Panc1 (cell line): ENCODE results near the gene SND1. TPM values are rescaled to one million over a fixed set of nuclear protein-coding genes. Genes with fewer than 3 reads are reported as not detected.

Experiments
- ATAC-seq: fragments of 200-7000 bp; cut with Tn5 transposase; 2 replicates; pipeline ENCODE4 v1.9.1; 2020; ENCODE audit warnings: mild to moderate bottlenecking, moderate library complexity
- BruUV-seq: library from RNA; stranded (reverse); fragments of 400-500 nt; replicated peaks from 2 replicates; lab custom pipeline; 2021; lab: Mats Ljungman, UMichigan
- CTCF ChIA-PET: fragments of 300-600 bp; sonication (Branson Sonifier 250); formaldehyde crosslinking; loops from one replicate; lab custom pipeline; 2022; ENCODE audit warnings: antibody characterized with exemption; lab: Charles Lee
- POLR2A ChIA-PET: fragments of 300-600 bp; sonication (Branson Sonifier 250); formaldehyde crosslinking; loops from one replicate; lab custom pipeline; 2022; ENCODE audit warnings: antibody characterized with exemption; lab: Charles Lee
- DNase-seq: peaks from one replicate; pipeline ENCODE4 v3.0.0-alpha.2; 2010; ENCODE audit warnings: low read depth, low spot score
- H3K27ac ChIP-seq: 2 replicates; pipeline ENCODE4 v1.5.1; 2011; ENCODE audit warnings: mild to moderate bottlenecking, low read length, inconsistent platforms
- H3K27me3 ChIP-seq: fragments of 200-500 bp; sonication (Bioruptor generic); 2 replicates; pipeline ENCODE4 v1.6.0; 2014; ENCODE audit warnings: low read length, inconsistent platforms; ENCODE audit not compliant: control insufficient read depth, insufficient read depth
- H3K36me3 ChIP-seq: fragments of 200-500 bp; sonication (Bioruptor generic); 2 replicates; pipeline ENCODE4 v1.5.1; 2014; ENCODE audit warnings: inconsistent platforms, mild to moderate bottlenecking, low read length, moderate library complexity; ENCODE audit not compliant: control insufficient read depth, insufficient read depth
- H3K4me1 ChIP-seq: 2 replicates; pipeline ENCODE4 v1.5.1; 2011; ENCODE audit warnings: inconsistent platforms, mild to moderate bottlenecking, low read length, moderate library complexity; ENCODE audit not compliant: control insufficient read depth, insufficient read depth
- H3K4me3 ChIP-seq, 2 experiments: 2 replicates each; pipeline ENCODE4 v1.5.1; 2011 to 2012; ENCODE audit warnings: low read depth in 2 of 2, low read length in 2 of 2, mild to moderate bottlenecking in 2 of 2, inconsistent platforms in 1 of 2, moderate library complexity in 1 of 2
- H3K9me3 ChIP-seq: fragments of 200-500 bp; sonication (Bioruptor generic); 2 replicates; pipeline ENCODE4 v1.5.1; 2014; ENCODE audit warnings: low read depth, mild to moderate bottlenecking, inconsistent platforms, low read length, moderate library complexity; ENCODE audit not compliant: control insufficient read depth, insufficient read depth
- POLR2AphosphoS5 ChIP-seq: IDR thresholded peaks from 2 replicates; pipeline ENCODE4 v1.6.1; 2012; ENCODE audit warnings: mild to moderate bottlenecking, low read depth, low read length, moderate library complexity
- REST ChIP-seq, 2 experiments: IDR thresholded peaks; 2 replicates each; pipeline ENCODE4 v1.6.1; 2011 to 2012; ENCODE audit warnings: low read depth in 2 of 2, control low read depth in 1 of 2, low read length in 1 of 2, mild to moderate bottlenecking in 1 of 2, moderate library complexity in 1 of 2; ENCODE audit not compliant: insufficient read depth in 1 of 2
- SIN3A ChIP-seq: IDR thresholded peaks from 2 replicates; pipeline ENCODE4 v1.6.1; 2012; ENCODE audit warnings: low read depth, mild to moderate bottlenecking, low read length, moderate library complexity, borderline replicate concordance; ENCODE audit not compliant: insufficient read depth
- TCF7L2 ChIP-seq: IDR thresholded peaks from 2 replicates; pipeline ENCODE4 v1.6.1; 2011; ENCODE audit warnings: mild to moderate bottlenecking, low read depth, low read length, inconsistent platforms
- in situ Hi-C: cut with HindIII; loops from 2 replicates; pipeline ENCODE4 v1.10.0; 2016; ENCODE audit warnings: low sequenced_read_pairs, low pct_unique_long_range_greater_than_20kb
- intact Hi-C: fragments of 100-400 bp; cut with micrococcal nuclease; formaldehyde crosslinking; loops from one replicate; pipeline ENCODE4 v1.10.0; 2022; ENCODE audit not compliant: unreplicated experiment
- total RNA-seq: library from RNA; stranded (reverse); gene quantifications from one replicate; pipeline ENCODE4 v1.2.1, GENCODE V29; 2021; ENCODE audit not compliant: unreplicated experiment
- TF ChIP-seq, protein P1 (sequence below): fragments of 450-650 bp; IDR thresholded peaks from 2 replicates; pipeline ENCODE4 v1.5.1; 2017; ENCODE audit warnings: mild to moderate bottlenecking

SND1 gene
- total RNA-seq, 1 experiment from 2014 or later = 176 TPM

DNA sequence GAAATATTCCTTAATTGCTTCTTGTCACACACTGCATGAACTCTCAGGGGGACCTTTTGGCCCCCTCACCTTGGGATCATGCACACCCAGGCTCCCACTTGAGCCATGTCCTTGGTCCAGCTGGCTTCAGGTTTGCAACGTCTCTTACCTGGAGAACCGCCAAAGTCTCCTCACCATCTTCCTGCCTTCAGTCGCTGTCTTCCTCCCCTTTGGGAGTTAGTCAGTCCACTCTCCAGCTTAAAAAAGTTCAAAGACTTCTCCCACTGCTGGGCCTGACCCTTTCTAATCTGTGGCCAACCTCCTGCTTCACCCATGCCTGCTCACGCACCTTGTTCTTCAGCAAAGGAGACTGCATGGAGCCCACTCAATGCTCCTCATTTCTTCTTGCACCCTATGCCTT, 461.8 kb downstream of the SND1 start:
- ATAC-seq (no peak), DNase-seq (no peak)
- ChIA-PET POLR2A (no interaction called here), CTCF (no interaction called here)
- TF ChIP-seq TCF7L2 = no peak
- no peak for TF ChIP-seq POLR2AphosphoS5
- TF ChIP-seq SIN3A = no peak
- TF ChIP-seq, protein P1, sequence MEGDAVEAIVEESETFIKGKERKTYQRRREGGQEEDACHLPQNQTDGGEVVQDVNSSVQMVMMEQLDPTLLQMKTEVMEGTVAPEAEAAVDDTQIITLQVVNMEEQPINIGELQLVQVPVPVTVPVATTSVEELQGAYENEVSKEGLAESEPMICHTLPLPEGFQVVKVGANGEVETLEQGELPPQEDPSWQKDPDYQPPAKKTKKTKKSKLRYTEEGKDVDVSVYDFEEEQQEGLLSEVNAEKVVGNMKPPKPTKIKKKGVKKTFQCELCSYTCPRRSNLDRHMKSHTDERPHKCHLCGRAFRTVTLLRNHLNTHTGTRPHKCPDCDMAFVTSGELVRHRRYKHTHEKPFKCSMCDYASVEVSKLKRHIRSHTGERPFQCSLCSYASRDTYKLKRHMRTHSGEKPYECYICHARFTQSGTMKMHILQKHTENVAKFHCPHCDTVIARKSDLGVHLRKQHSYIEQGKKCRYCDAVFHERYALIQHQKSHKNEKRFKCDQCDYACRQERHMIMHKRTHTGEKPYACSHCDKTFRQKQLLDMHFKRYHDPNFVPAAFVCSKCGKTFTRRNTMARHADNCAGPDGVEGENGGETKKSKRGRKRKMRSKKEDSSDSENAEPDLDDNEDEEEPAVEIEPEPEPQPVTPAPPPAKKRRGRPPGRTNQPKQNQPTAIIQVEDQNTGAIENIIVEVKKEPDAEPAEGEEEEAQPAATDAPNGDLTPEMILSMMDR = no peak
- TF ChIP-seq REST (IDR thresholded peaks at IDR 0.05; ENCODE audit: insufficient read depth in 1 of 2, low read depth in 2 of 2, low read length in 1 of 2) = no peak
- Histone ChIP-seq H3K4me1 (no peaks in the 10 kb centered on the region; the same call in 1 of the 2 replicates), H3K9me3 (no peaks in the 10 kb centered on the region), H3K27ac (no peak overlapping the region), H3K36me3 (no peaks in the 10 kb centered on the region), H3K4me3 (no peak overlapping the region), H3K27me3 (peaks cover 2% of the 10 kb centered on the region; the same call in 1 of the 2 replicates)
- intact Hi-C loops (no loop called here), in situ Hi-C loops (no loop called here)
- no TSS peak for BruUV-seq

DNA sequence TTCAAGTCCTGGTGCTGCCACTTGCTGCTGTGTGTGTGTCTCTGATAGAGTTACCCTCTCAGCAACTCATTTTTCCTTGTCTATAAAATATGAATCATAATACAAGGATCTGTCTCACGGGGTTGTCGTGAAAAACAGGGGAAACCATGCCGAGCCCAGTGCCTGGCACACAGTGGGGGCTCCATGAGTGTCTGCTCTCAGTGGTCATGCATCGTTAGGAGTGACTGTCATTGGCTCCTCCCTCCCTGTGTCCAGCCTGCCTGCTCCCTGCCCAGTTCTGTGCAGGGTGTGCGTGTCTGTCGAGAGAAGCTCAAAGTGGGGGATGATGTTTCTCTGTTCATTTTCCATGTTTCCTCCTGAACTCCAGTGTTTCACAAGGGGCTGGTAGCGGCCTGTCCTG, 462.8 kb downstream of the SND1 start:
- no peak overlapping the region for H3K4me3 ChIP-seq
- TF ChIP-seq TCF7L2 = no peak
- no peak for TF ChIP-seq POLR2AphosphoS5
- TF ChIP-seq, protein P1 = no peak
- no peak for TF ChIP-seq REST (IDR thresholded peaks at IDR 0.05; ENCODE audit: insufficient read depth in 1 of 2, low read depth in 2 of 2, low read length in 1 of 2)
- no peaks in the 10 kb centered on the region; the same call in 1 of the 2 replicates for H3K4me1 ChIP-seq
- in situ Hi-C loops = no loop called here
- DNase-seq (no peak), ATAC-seq (no peak)
- intact Hi-C loops = no loop called here
- no TSS peak for BruUV-seq
- ChIA-PET POLR2A (interaction anchor here (0.5 to 0.7 kb wide), 2 partner anchors 42 to 100 kb away, joined by 3 to 6 read pairs; no protein-coding TSS in a partner anchor), CTCF (no interaction called here)
- no peaks in the 10 kb centered on the region for H3K36me3 ChIP-seq
- H3K9me3 ChIP-seq = no peaks in the 10 kb centered on the region
- no peak overlapping the region for H3K27ac ChIP-seq
- no peaks in the 10 kb centered on the region for H3K27me3 ChIP-seq
